Upper lobe of left lung (tissue), 4 donors: ENCODE measurements around the gene LRRIQ1.

Experiments used
- EP300 ChIP-seq, 4 donors: sonication (generic); formaldehyde crosslinking; IDR thresholded peaks; one replicate each; pipeline ENCODE4 v1.5.1; 2017; ENCODE audit warnings: antibody characterized with exemption in 4 of 4, control low read depth in 2 of 4
- POLR2A ChIP-seq, 4 donors: fragments of 450-650 bp; IDR thresholded peaks; one replicate each; pipeline ENCODE4 v1.5.1; 2016 to 2017; ENCODE audit warnings: antibody characterized with exemption in 4 of 4, mild to moderate bottlenecking in 2 of 4
- POLR2AphosphoS5 ChIP-seq, 2 donors: sonication (generic); formaldehyde crosslinking; IDR thresholded peaks; one replicate each; pipeline ENCODE4 v1.5.1; 2017; ENCODE audit warnings: antibody characterized with exemption in 2 of 2
- TF ChIP-seq, protein P1 (sequence below), 6 experiments: fragments of 450-650 bp in 4 of 6; fragments of 200-600 bp in 2 of 6; sonication (generic) in 2 of 6; IDR thresholded peaks; one replicate each; pipeline ENCODE4 v1.5.1; 2016 to 2019; ENCODE audit warnings: antibody characterized with exemption in 6 of 6

DNA sequence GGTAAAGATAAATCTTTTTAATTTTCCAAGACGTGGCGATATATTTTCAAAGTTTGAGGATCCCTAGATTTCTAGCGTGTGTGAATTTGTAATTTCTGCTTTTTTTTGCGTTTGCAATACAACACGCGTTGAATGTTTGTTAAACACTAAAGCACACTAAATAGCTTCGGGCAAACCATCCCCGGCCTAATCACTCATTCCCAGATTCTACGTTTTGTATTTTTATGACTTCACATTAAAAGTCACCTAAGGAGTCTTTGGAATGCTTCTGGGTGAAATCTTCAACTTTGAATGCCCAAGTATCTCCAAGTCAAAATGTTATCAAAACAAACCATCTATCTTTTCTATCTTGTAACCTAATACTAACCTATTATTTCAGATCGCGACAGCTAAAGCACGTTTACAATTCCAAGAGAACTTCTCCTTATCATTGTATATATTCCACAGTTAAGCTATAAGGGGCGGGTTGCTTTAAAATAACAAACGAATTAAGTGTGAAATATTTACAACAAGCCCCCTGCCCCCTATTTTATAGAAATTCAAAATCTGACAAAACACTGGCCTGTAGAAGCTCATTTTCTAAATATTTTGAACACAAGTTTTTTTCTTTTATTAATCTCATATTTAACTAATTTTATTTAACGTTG, 245.0 kb downstream of the LRRIQ1 start:
- TF ChIP-seq EP300 (IDR thresholded peaks at IDR 0.05) = no peak
- no peak for TF ChIP-seq POLR2A (IDR thresholded peaks at IDR 0.05)
- TF ChIP-seq, protein P1, sequence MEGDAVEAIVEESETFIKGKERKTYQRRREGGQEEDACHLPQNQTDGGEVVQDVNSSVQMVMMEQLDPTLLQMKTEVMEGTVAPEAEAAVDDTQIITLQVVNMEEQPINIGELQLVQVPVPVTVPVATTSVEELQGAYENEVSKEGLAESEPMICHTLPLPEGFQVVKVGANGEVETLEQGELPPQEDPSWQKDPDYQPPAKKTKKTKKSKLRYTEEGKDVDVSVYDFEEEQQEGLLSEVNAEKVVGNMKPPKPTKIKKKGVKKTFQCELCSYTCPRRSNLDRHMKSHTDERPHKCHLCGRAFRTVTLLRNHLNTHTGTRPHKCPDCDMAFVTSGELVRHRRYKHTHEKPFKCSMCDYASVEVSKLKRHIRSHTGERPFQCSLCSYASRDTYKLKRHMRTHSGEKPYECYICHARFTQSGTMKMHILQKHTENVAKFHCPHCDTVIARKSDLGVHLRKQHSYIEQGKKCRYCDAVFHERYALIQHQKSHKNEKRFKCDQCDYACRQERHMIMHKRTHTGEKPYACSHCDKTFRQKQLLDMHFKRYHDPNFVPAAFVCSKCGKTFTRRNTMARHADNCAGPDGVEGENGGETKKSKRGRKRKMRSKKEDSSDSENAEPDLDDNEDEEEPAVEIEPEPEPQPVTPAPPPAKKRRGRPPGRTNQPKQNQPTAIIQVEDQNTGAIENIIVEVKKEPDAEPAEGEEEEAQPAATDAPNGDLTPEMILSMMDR (IDR thresholded peaks at IDR 0.05) = no peak
- TF ChIP-seq POLR2AphosphoS5 (IDR thresholded peaks at IDR 0.05) = no peak
